Mucosa of descending colon (tissue), 3 donors: Measurements from ENCODE around the gene SLC7A6OS. TPM values are rescaled to one million over a fixed set of nuclear protein-coding genes. Genes with fewer than 3 reads are reported as not detected.

ENCODE experiments used
- ATAC-seq: fragments of 200-7000 bp; cut with Tn5 transposase; one replicate; pipeline ENCODE4 v1.9.1; 2020; ENCODE audit warnings: mild to moderate bottlenecking, moderate library complexity
- DNase-seq, 3 donors: peaks; one replicate each; pipeline ENCODE4 v3.0.0-alpha.2; 2020
- H3K36me3 ChIP-seq: fragments of 200-600 bp; one replicate; pipeline ENCODE4 v1.8.0; 2021; ENCODE audit warnings: low read depth, mild to moderate bottlenecking
- H3K4me1 ChIP-seq: fragments of 200-600 bp; one replicate; pipeline ENCODE4 v1.8.0; 2021; ENCODE audit warnings: low read depth, mild to moderate bottlenecking
- H3K4me3 ChIP-seq: fragments of 200-600 bp; one replicate; pipeline ENCODE4 v1.8.0; 2021; ENCODE audit warnings: mild to moderate bottlenecking
- H3K9me3 ChIP-seq: fragments of 200-600 bp; one replicate; pipeline ENCODE4 v1.8.0; 2021; ENCODE audit warnings: mild to moderate bottlenecking
- CTCF ChIP-seq: fragments of 200-600 bp; IDR thresholded peaks from one replicate; pipeline ENCODE4 v1.8.0; 2022; ENCODE audit warnings: antibody characterized with exemption, mild to moderate bottlenecking
- intact Hi-C, 2 donors: fragments of 100-400 bp; cut with DNase I in 1 of 2; cut with micrococcal nuclease in 1 of 2; formaldehyde crosslinking; loops; one replicate each; pipeline versions ENCODE4 v1.11.0 to v1.11.1; 2022; cut with DNase I, micrococcal nuclease
- total RNA-seq, 3 donors: library from RNA; stranded (reverse); fragmentation: NEBNext Ultra II Directional in 2 of 3; extraction: Animal tissue kit (Norgen Biotek cat#: 25700) in 2 of 3; gene quantifications; one replicate each; pipeline versions ENCODE4 v1.2.1 to v1.2.4, GENCODE V29; 2021 to 2023
- donor health status: DM: no; HTN: no; CAD: no; lungs with moderate emphysema.
- donor health status: DM: no; HTN: no; CAD: no.
- donor health status: DM: no; HTN: yes; CAD: no.

Gene SLC7A6OS
- total RNA-seq, 3 donors from 2014 or later: 16.2 to 22.0 (median 18.4) TPM

- H3K9me3 ChIP-seq: no peaks in the 10 kb centered on the region
- no peak for TF ChIP-seq CTCF
- ATAC-seq (no peak), DNase-seq (no peak)
- intact Hi-C loops: no loop called here
- peaks cover 12% of the 10 kb centered on the region for H3K4me1 ChIP-seq
- H3K36me3 ChIP-seq: no peaks in the 10 kb centered on the region
- no peak overlapping the region for H3K4me3 ChIP-seq
Observed at GRCh38 chr16:68253721-68254120, 57.0 kb downstream of the SLC7A6OS start.

- peaks cover 6% of the 10 kb centered on the region for H3K4me1 ChIP-seq
- DNase-seq: no peak
- no peak for ATAC-seq
- no peak overlapping the region for H3K4me3 ChIP-seq
- TF ChIP-seq CTCF: no peak
- intact Hi-C loops: no loop called here
- no peaks in the 10 kb centered on the region for H3K36me3 ChIP-seq
- no peaks in the 10 kb centered on the region for H3K9me3 ChIP-seq
Observed at GRCh38 chr16:68252383-68252782, 58.4 kb downstream of the SLC7A6OS start.

GRCh38 chr16:68251832-68252231 lies 58.9 kb downstream of the SLC7A6OS start:
- Histone ChIP-seq H3K4me1 (peaks cover 2% of the 10 kb centered on the region), H3K9me3 (no peaks in the 10 kb centered on the region), H3K36me3 (no peaks in the 10 kb centered on the region), H3K4me3 (no peak overlapping the region)
- ATAC-seq: no peak
- intact Hi-C loops: no loop called here
- no peak for DNase-seq
- no peak for TF ChIP-seq CTCF

GRCh38 chr16:68250951-68251350 lies 59.8 kb downstream of the SLC7A6OS start:
- no peak for TF ChIP-seq CTCF
- DNase-seq (no peak), ATAC-seq (no peak)
- Histone ChIP-seq H3K9me3 (no peaks in the 10 kb centered on the region), H3K4me1 (peaks cover 7% of the 10 kb centered on the region), H3K36me3 (no peaks in the 10 kb centered on the region), H3K4me3 (no peak overlapping the region)
- intact Hi-C loops: no loop called here

GRCh38 chr16:68249371-68249770 lies 61.4 kb downstream of the SLC7A6OS start:
- intact Hi-C loops: no loop called here
- Histone ChIP-seq H3K9me3 (no peaks in the 10 kb centered on the region), H3K4me1 (peaks cover 13% of the 10 kb centered on the region), H3K4me3 (no peak overlapping the region), H3K36me3 (no peaks in the 10 kb centered on the region)
- TF ChIP-seq CTCF: no peak
- no peak for ATAC-seq
- DNase-seq: no peak

Other genes starting within 250 kb of the SLC7A6OS start
- gene NFATC3, start 225.6 kb downstream of the SLC7A6OS start, total RNA-seq: 10 to 100 TPM; 24.2 to 44.0 (median 25.5) TPM
- gene ESRP2, start 74.8 kb downstream of the SLC7A6OS start, total RNA-seq: 100 to 1,000 TPM in 1 of 3 donors, 10 to 100 TPM in 2; 46.6 to 125 (median 94.5) TPM
- gene PLA2G15, start 65.6 kb downstream of the SLC7A6OS start, total RNA-seq: 10 to 100 TPM; 13.2 to 14.2 (median 13.5) TPM
- 10 to 100 TPM; 35.0 to 41.4 (median 37.2) TPM for gene SLC7A6, start 46.4 kb downstream of the SLC7A6OS start, total RNA-seq
- gene PRMT7, start 73 bp upstream of the SLC7A6OS start, total RNA-seq: 10 to 100 TPM; 31.0 to 42.2 (median 41.0) TPM
- gene SMPD3, start 137.6 kb upstream of the SLC7A6OS start, total RNA-seq: 10 to 100 TPM; 31.8 to 82.7 (median 62.3) TPM
- gene ZFP90, start 228.3 kb upstream of the SLC7A6OS start, total RNA-seq: 10 to 100 TPM; 10.2 to 18.1 (median 12.8) TPM